PC-3 (cell line): Measurements from ENCODE around the gene KDM7A.

Source experiments
- EZH2 ChIP-seq: fragments of 300-600 bp; sonication (generic); IDR thresholded peaks from one replicate; pipeline ENCODE4 v1.6.1; 2017; ENCODE audit warnings: antibody characterized with exemption, mild to moderate bottlenecking, low read length; ENCODE audit not compliant: unreplicated experiment
- EZH2phosphoT487 ChIP-seq: fragments of 300-600 bp; sonication (generic); IDR thresholded peaks from 2 replicates; pipeline ENCODE4 v1.6.1; 2018; ENCODE audit warnings: mild to moderate bottlenecking, antibody characterized with exemption, low read length, borderline replicate concordance
- TF ChIP-seq, protein P1 (sequence below): fragments of 300-600 bp; sonication (generic); conservative IDR thresholded peaks from 2 replicates; pipeline ENCODE4 v1.5.1; 2017; ENCODE audit warnings: antibody characterized with exemption, low read depth, mild to moderate bottlenecking, low read length

- TF ChIP-seq, protein P1, sequence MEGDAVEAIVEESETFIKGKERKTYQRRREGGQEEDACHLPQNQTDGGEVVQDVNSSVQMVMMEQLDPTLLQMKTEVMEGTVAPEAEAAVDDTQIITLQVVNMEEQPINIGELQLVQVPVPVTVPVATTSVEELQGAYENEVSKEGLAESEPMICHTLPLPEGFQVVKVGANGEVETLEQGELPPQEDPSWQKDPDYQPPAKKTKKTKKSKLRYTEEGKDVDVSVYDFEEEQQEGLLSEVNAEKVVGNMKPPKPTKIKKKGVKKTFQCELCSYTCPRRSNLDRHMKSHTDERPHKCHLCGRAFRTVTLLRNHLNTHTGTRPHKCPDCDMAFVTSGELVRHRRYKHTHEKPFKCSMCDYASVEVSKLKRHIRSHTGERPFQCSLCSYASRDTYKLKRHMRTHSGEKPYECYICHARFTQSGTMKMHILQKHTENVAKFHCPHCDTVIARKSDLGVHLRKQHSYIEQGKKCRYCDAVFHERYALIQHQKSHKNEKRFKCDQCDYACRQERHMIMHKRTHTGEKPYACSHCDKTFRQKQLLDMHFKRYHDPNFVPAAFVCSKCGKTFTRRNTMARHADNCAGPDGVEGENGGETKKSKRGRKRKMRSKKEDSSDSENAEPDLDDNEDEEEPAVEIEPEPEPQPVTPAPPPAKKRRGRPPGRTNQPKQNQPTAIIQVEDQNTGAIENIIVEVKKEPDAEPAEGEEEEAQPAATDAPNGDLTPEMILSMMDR = no peak
- no peak for TF ChIP-seq EZH2
- no peak for TF ChIP-seq EZH2phosphoT487
These were observed 24.6 kb upstream of the KDM7A start for GRCh38 chr7:140201393-140201792.
